ENCODE data around the gene CRTC1.

DNA sequence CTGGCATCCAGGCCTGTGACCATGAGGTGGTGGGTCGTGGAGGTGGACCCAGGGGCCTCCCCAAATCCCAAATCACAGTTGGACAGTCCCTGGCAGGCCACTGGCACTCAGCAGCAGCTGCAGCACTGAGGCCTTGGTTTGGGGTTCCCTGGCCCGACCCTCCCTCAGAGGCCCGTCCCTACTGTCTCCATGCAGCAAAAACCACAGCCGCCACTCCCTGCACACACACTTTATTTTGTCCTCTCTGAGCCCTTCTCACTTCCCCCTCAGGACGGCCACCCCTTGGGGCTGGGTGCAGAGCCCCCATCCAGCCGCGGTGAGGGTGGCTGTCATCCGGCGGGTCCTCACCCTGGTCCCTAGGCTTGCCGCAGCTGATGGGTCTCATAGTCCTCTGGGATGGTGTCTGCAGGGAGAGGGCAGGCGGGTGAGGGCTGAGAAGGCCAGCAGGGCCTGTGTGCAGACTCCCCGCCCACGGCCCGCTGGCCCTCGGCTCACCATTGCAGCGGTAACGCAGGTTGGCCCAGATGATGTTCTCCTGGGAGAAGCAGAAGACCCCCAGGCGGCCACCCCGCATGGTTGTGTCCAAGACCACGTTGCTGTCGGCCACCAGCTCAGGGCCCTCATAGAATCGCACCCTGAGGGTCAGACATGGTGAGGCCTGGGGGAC lies 99.2 kb downstream of the CRTC1 start:
- TF ChIP-seq POLR2A (IDR thresholded peaks at IDR 0.05) = no peak
- TF ChIP-seq, protein P1, sequence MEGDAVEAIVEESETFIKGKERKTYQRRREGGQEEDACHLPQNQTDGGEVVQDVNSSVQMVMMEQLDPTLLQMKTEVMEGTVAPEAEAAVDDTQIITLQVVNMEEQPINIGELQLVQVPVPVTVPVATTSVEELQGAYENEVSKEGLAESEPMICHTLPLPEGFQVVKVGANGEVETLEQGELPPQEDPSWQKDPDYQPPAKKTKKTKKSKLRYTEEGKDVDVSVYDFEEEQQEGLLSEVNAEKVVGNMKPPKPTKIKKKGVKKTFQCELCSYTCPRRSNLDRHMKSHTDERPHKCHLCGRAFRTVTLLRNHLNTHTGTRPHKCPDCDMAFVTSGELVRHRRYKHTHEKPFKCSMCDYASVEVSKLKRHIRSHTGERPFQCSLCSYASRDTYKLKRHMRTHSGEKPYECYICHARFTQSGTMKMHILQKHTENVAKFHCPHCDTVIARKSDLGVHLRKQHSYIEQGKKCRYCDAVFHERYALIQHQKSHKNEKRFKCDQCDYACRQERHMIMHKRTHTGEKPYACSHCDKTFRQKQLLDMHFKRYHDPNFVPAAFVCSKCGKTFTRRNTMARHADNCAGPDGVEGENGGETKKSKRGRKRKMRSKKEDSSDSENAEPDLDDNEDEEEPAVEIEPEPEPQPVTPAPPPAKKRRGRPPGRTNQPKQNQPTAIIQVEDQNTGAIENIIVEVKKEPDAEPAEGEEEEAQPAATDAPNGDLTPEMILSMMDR (IDR thresholded peaks at IDR 0.05) = no peak
